Type B pancreatic cell (in vitro differentiated cells): ENCODE data around the gene TTC1. TPM values are rescaled to one million over a fixed set of nuclear protein-coding genes. Genes with fewer than 3 reads are reported as not detected.

Experiments used
- DNase-seq: peaks from one replicate; pipeline ENCODE4 v3.0.0; 2021; ENCODE audit warnings: mixed read lengths; ENCODE audit not compliant: unreplicated experiment; ENCODE audit errors: extremely low spot score
- H3K27ac Mint-ChIP-seq: 2 replicates; pipeline ENCODE4 v1.8.0; 2021; ENCODE audit warnings: mild to moderate bottlenecking, mixed read lengths
- H3K27me3 Mint-ChIP-seq: 2 replicates; pipeline ENCODE4 v1.8.0; 2021; ENCODE audit warnings: mixed read lengths
- H3K36me3 Mint-ChIP-seq: 2 replicates; pipeline ENCODE4 v1.8.0; 2021; ENCODE audit warnings: mixed read lengths
- H3K4me1 Mint-ChIP-seq: one replicate; pipeline ENCODE4 v1.8.0; 2021; ENCODE audit warnings: mixed read lengths; ENCODE audit not compliant: unreplicated experiment
- H3K4me3 Mint-ChIP-seq: 2 replicates; pipeline ENCODE4 v1.8.0; 2021; ENCODE audit warnings: mild to moderate bottlenecking, mixed read lengths
- H3K9me3 Mint-ChIP-seq: 2 replicates; pipeline ENCODE4 v1.8.0; 2021; ENCODE audit warnings: mixed read lengths
- total RNA-seq: library from RNA; stranded (reverse); gene quantifications from 2 replicates; pipeline ENCODE4 v1.2.1, GENCODE V29; 2021; ENCODE audit warnings: low replicate concordance
- TF ChIP-seq, protein P1 (sequence below): fragments of 200-600 bp; sonication (generic); conservative IDR thresholded peaks from 2 replicates; pipeline ENCODE4 v1.5.0; 2021; ENCODE audit warnings: antibody characterized with exemption, mild to moderate bottlenecking

The TTC1 gene
- total RNA-seq, 1 donor from 2014 or later = 34.6 TPM

DNA sequence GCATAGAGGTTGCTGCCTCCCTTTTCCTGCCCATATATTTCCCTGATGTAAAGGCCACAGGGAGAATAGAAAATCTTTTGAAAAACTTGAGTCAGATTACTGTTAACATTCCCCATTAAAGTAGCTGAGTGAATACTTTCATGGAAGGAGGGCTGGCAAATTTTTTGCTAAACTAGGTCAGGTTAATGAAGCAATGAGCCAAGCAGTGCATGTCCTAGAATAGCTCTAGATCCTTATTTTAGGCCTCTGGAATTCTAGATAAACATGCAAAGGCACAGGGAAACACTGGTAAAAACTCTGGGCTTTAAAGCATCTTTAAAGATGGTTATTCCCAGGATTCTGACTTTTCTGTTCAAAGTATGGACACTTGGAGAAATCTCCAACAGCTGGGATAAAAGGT lies 27.9 kb downstream of the TTC1 start:
- no peaks in the 10 kb centered on the region for H3K27me3 Mint-ChIP-seq
- peaks cover 26% of the 10 kb centered on the region for H3K36me3 Mint-ChIP-seq

DNA sequence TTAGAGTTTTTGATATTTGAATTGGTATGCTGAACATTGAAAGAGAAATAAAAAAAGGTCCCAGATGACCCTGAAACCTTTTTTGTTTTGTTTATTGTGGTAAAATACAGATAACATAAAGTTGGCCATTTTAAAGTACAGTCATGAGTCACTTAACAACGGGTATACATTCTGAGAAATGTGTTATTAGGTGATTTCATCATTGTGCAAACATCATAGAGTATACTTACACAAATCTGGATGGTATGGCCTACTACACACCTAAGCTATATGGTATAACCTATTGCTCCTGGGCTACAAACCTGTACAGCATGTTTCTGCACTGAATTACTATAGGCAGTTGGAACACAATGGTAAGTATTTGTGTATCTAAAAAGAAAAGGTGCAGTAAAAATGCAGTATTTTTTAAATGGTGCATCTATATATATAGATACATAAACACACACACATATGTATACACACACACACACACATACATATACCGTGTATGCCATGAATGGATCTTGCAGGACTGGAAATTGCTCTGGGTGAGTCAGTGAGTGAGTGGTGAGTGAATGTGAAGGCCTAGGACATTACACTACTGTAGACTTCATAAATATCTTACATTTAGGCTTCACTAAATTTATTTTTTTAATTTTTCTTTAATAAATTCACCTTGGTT lies 31.0 kb downstream of the TTC1 start:
- no peak for DNase-seq
- Mint-ChIP-seq H3K27ac (no peak overlapping the region), H3K36me3 (peaks cover 16% of the 10 kb centered on the region), H3K9me3 (no peaks in the 10 kb centered on the region), H3K4me1 (no peaks in the 10 kb centered on the region), H3K4me3 (no peak overlapping the region), H3K27me3 (no peaks in the 10 kb centered on the region)
- TF ChIP-seq, protein P1, sequence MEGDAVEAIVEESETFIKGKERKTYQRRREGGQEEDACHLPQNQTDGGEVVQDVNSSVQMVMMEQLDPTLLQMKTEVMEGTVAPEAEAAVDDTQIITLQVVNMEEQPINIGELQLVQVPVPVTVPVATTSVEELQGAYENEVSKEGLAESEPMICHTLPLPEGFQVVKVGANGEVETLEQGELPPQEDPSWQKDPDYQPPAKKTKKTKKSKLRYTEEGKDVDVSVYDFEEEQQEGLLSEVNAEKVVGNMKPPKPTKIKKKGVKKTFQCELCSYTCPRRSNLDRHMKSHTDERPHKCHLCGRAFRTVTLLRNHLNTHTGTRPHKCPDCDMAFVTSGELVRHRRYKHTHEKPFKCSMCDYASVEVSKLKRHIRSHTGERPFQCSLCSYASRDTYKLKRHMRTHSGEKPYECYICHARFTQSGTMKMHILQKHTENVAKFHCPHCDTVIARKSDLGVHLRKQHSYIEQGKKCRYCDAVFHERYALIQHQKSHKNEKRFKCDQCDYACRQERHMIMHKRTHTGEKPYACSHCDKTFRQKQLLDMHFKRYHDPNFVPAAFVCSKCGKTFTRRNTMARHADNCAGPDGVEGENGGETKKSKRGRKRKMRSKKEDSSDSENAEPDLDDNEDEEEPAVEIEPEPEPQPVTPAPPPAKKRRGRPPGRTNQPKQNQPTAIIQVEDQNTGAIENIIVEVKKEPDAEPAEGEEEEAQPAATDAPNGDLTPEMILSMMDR = no peak

More for the DNA sequence above, 27.9 kb downstream of the TTC1 start:
- H3K9me3 Mint-ChIP-seq = no peaks in the 10 kb centered on the region
- no peak for DNase-seq
- H3K4me3 Mint-ChIP-seq = no peak overlapping the region
- H3K27ac Mint-ChIP-seq = no peak overlapping the region
- no peaks in the 10 kb centered on the region for H3K4me1 Mint-ChIP-seq
- TF ChIP-seq, protein P1 = no peak

DNA sequence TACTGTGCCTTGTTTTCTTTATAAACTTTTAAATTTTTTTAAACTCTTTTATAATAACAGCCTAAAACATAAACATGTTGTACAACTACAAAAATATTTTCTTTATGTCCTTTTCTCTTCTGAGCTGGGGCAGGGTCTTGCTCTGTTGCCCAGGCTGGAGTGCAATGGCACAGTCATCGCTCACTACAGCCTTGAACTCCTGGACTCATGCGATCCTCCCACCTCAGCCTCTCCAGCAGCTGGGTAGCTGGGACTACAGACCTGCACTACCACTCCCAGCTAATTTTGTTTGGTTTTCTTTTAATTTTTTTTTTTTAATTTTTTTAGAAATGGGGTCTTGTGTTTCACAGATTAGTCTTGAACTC lies 31.5 kb downstream of the TTC1 start:
- no peak overlapping the region for H3K4me3 Mint-ChIP-seq
- no peaks in the 10 kb centered on the region for H3K27me3 Mint-ChIP-seq
- TF ChIP-seq, protein P1 = no peak
- H3K4me1 Mint-ChIP-seq = no peaks in the 10 kb centered on the region
- H3K9me3 Mint-ChIP-seq = no peaks in the 10 kb centered on the region
- H3K27ac Mint-ChIP-seq = no peak overlapping the region
- DNase-seq = no peak
- peaks cover 16% of the 10 kb centered on the region for H3K36me3 Mint-ChIP-seq

DNA sequence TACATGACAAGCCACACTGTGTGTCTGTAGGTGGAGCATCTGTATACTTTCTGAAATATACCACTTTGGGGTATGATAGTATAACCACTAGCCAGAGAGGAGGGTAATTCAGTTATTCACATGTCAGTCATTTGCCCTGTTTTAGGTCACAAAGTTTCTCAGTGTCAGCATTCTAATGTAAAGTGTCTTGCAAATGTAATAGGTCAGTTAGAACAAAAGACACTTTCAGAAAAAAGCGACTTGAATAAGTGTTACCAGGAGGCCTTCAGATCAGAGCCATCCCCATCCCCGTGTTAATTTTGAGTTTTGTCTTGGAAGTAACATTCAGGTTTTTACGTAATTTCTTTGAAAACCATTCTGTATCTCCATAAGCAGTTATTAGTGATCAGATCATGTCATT lies 33.7 kb downstream of the TTC1 start:
- no peak overlapping the region for H3K4me3 Mint-ChIP-seq
- no peaks in the 10 kb centered on the region for H3K4me1 Mint-ChIP-seq
- H3K9me3 Mint-ChIP-seq = no peaks in the 10 kb centered on the region
- no peak overlapping the region for H3K27ac Mint-ChIP-seq
- TF ChIP-seq, protein P1 = no peak
- no peak for DNase-seq
- no peaks in the 10 kb centered on the region for H3K27me3 Mint-ChIP-seq
- H3K36me3 Mint-ChIP-seq = peaks cover 20% of the 10 kb centered on the region

DNA sequence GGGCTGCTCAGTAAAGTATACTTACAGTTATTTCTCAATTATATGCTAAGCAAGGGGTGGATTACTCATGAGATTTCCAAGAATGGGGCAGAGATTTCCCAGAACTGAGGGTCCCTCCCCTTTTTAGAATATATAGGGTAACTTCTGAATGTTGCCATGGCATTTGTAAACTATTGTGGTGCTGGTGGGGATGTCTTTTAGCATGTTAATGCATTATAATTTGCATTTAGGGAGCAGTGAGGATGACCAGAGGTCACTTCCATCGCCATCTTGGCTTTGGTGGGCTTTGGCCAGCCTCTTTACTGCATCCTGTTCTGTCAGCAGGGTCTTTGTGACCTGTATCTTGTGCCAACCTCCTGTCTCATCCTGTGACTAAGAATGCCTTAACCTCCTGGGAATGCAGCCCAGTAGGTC lies 35.5 kb downstream of the TTC1 start:
- no peaks in the 10 kb centered on the region for H3K9me3 Mint-ChIP-seq
- no peak overlapping the region for H3K4me3 Mint-ChIP-seq
- DNase-seq = no peak

More for the DNA sequence above, 35.5 kb downstream of the TTC1 start:
- no peaks in the 10 kb centered on the region for H3K4me1 Mint-ChIP-seq
- no peaks in the 10 kb centered on the region for H3K27me3 Mint-ChIP-seq
- H3K36me3 Mint-ChIP-seq = peaks cover 16% of the 10 kb centered on the region
- H3K27ac Mint-ChIP-seq = no peak overlapping the region
- TF ChIP-seq, protein P1 = no peak
